NK-92 (cell line): Measurements from ENCODE around the gene HOXC10.

Experiments
- DNase-seq: peaks from one replicate; lab custom pipeline; 2025; ENCODE audit not compliant: unreplicated experiment; lab: John Stamatoyannopoulos, UW

HOXC10 gene

DNA sequence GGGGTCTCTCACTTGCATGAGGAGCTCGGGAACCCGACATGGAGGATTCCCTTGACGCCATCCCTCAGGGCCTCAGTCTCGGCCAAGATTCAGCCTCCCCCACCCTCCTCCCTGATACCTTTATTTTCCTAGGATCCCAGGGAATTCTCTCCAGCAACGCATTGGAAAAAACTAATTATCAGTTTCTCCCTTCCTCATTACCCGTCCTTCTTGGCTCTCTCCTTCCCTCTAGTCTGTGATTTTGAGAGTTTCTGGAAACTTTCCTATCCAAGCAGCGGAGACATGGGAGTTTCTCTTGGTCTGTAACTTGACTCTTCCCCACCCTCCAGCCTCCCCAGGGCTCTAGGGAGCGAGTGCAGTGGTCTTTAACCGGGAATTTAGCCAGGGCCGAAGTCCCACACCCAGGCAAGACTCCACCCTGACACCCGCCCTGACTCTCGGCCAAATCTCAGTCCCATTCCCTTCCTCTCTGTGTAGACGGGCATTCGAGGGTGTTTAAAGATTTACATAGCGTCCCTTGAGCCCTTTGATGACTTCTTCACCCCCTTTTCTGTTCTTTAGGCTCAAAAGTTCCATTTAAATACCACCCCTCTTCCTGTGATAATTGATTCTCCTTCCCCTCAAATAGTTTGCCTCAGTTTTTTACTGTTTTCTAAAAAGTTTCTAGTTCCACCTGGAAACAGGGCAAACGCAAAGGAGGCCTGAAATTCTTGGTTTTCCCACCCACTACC, 54.6 kb downstream of the HOXC10 start:
- no peak for DNase-seq
